HG03460 (cell line): ENCODE measurements around the gene NMT1.
"Not testable (repeated sequence)": the region's sequence is repeated elsewhere in the genome, so short reads cannot be mapped to it uniquely, and the experiment has no call there.

ENCODE experiments used
- ATAC-seq: cut with Tn5 transposase; IDR thresholded peaks from one replicate; pipeline ENCODE4 v1.9.1; 2021; ENCODE audit not compliant: unreplicated experiment

Gene NMT1

GRCh38 chr17:45036691-45037090 lies 24.4 kb upstream of the NMT1 start:
- no peak for ATAC-seq

GRCh38 chr17:45038728-45039634 lies 22.1 kb upstream of the NMT1 start:
- ATAC-seq = no peak

- no peak for ATAC-seq
These were observed 20.7 kb upstream of the NMT1 start for GRCh38 chr17:45040459-45040858.

GRCh38 chr17:45042346-45043120 lies 18.6 kb upstream of the NMT1 start:
- ATAC-seq = no peak

- no peak for ATAC-seq
These were observed 17.1 kb upstream of the NMT1 start for GRCh38 chr17:45043813-45044540.

GRCh38 chr17:45046537-45047125 lies 14.5 kb upstream of the NMT1 start:
- ATAC-seq = no peak

- ATAC-seq = no peak
These were observed 12.1 kb upstream of the NMT1 start for GRCh38 chr17:45048795-45049563.

GRCh38 chr17:45050481-45051059 lies 10.5 kb upstream of the NMT1 start:
- no peak for ATAC-seq

GRCh38 chr17:45051060-45051719 lies 9.9 kb upstream of the NMT1 start, which contains the start of gene DCAKD:
DCAKD (minus strand) TSS chr17:45051632; CDS start chr17:45034885, 16,747 bp downstream.
- peak; percentile 78 for ATAC-seq

GRCh38 chr17:45051720-45052051 lies 9.4 kb upstream of the NMT1 start:
- ATAC-seq = not testable (repeated sequence)

- no peak for ATAC-seq
These were observed 8.9 kb upstream of the NMT1 start for GRCh38 chr17:45052052-45052772.

- no peak for ATAC-seq
These were observed 728 bp upstream of the NMT1 start for GRCh38 chr17:45060382-45060796.

- no peak for ATAC-seq
These were observed 589 bp downstream of the NMT1 start for GRCh38 chr17:45061606-45062205.

- ATAC-seq = no peak
These were observed 2.1 kb downstream of the NMT1 start for GRCh38 chr17:45063198-45063597.

- ATAC-seq = no peak
These were observed 6.5 kb downstream of the NMT1 start for GRCh38 chr17:45067637-45068036.

- ATAC-seq = no peak
These were observed 8.9 kb downstream of the NMT1 start for GRCh38 chr17:45070001-45070400.

- no peak for ATAC-seq
These were observed 9.7 kb downstream of the NMT1 start for GRCh38 chr17:45070809-45071208.

- ATAC-seq = no peak
These were observed 12.4 kb downstream of the NMT1 start for GRCh38 chr17:45073414-45074070.
